Panc1 (cell line): Measurements from ENCODE around the gene FRMD5. TPM values are rescaled to one million over a fixed set of nuclear protein-coding genes. Genes with fewer than 3 reads are reported as not detected.
A peak's percentile ranks its signal among the peaks of the same experiment; 100 is the strongest.

ENCODE experiments used
- ATAC-seq: fragments of 200-7000 bp; cut with Tn5 transposase; 2 replicates; pipeline ENCODE4 v1.9.1; 2020; ENCODE audit warnings: mild to moderate bottlenecking, moderate library complexity
- BruUV-seq: library from RNA; stranded (reverse); fragments of 400-500 nt; replicated peaks from 2 replicates; lab custom pipeline; 2021; lab: Mats Ljungman, UMichigan
- CTCF ChIA-PET: fragments of 300-600 bp; sonication (Branson Sonifier 250); formaldehyde crosslinking; loops from one replicate; lab custom pipeline; 2022; ENCODE audit warnings: antibody characterized with exemption; lab: Charles Lee
- POLR2A ChIA-PET: fragments of 300-600 bp; sonication (Branson Sonifier 250); formaldehyde crosslinking; loops from one replicate; lab custom pipeline; 2022; ENCODE audit warnings: antibody characterized with exemption; lab: Charles Lee
- DNase-seq: peaks from one replicate; pipeline ENCODE4 v3.0.0-alpha.2; 2010; ENCODE audit warnings: low read depth, low spot score
- H3K27ac ChIP-seq: 2 replicates; pipeline ENCODE4 v1.5.1; 2011; ENCODE audit warnings: mild to moderate bottlenecking, low read length, inconsistent platforms
- H3K27me3 ChIP-seq: fragments of 200-500 bp; sonication (Bioruptor generic); 2 replicates; pipeline ENCODE4 v1.6.0; 2014; ENCODE audit warnings: low read length, inconsistent platforms; ENCODE audit not compliant: control insufficient read depth, insufficient read depth
- H3K36me3 ChIP-seq: fragments of 200-500 bp; sonication (Bioruptor generic); 2 replicates; pipeline ENCODE4 v1.5.1; 2014; ENCODE audit warnings: inconsistent platforms, mild to moderate bottlenecking, low read length, moderate library complexity; ENCODE audit not compliant: control insufficient read depth, insufficient read depth
- H3K4me1 ChIP-seq: 2 replicates; pipeline ENCODE4 v1.5.1; 2011; ENCODE audit warnings: inconsistent platforms, mild to moderate bottlenecking, low read length, moderate library complexity; ENCODE audit not compliant: control insufficient read depth, insufficient read depth
- H3K4me3 ChIP-seq, 2 experiments: 2 replicates each; pipeline ENCODE4 v1.5.1; 2011 to 2012; ENCODE audit warnings: low read depth in 2 of 2, low read length in 2 of 2, mild to moderate bottlenecking in 2 of 2, inconsistent platforms in 1 of 2, moderate library complexity in 1 of 2
- H3K9me3 ChIP-seq: fragments of 200-500 bp; sonication (Bioruptor generic); 2 replicates; pipeline ENCODE4 v1.5.1; 2014; ENCODE audit warnings: low read depth, mild to moderate bottlenecking, inconsistent platforms, low read length, moderate library complexity; ENCODE audit not compliant: control insufficient read depth, insufficient read depth
- POLR2AphosphoS5 ChIP-seq: IDR thresholded peaks from 2 replicates; pipeline ENCODE4 v1.6.1; 2012; ENCODE audit warnings: mild to moderate bottlenecking, low read depth, low read length, moderate library complexity
- REST ChIP-seq, 2 experiments: IDR thresholded peaks; 2 replicates each; pipeline ENCODE4 v1.6.1; 2011 to 2012; ENCODE audit warnings: low read depth in 2 of 2, control low read depth in 1 of 2, low read length in 1 of 2, mild to moderate bottlenecking in 1 of 2, moderate library complexity in 1 of 2; ENCODE audit not compliant: insufficient read depth in 1 of 2
- SIN3A ChIP-seq: IDR thresholded peaks from 2 replicates; pipeline ENCODE4 v1.6.1; 2012; ENCODE audit warnings: low read depth, mild to moderate bottlenecking, low read length, moderate library complexity, borderline replicate concordance; ENCODE audit not compliant: insufficient read depth
- TCF7L2 ChIP-seq: IDR thresholded peaks from 2 replicates; pipeline ENCODE4 v1.6.1; 2011; ENCODE audit warnings: mild to moderate bottlenecking, low read depth, low read length, inconsistent platforms
- in situ Hi-C: cut with HindIII; loops from 2 replicates; pipeline ENCODE4 v1.10.0; 2016; ENCODE audit warnings: low sequenced_read_pairs, low pct_unique_long_range_greater_than_20kb
- intact Hi-C: fragments of 100-400 bp; cut with micrococcal nuclease; formaldehyde crosslinking; loops from one replicate; pipeline ENCODE4 v1.10.0; 2022; ENCODE audit not compliant: unreplicated experiment
- total RNA-seq: library from RNA; stranded (reverse); gene quantifications from one replicate; pipeline ENCODE4 v1.2.1, GENCODE V29; 2021; ENCODE audit not compliant: unreplicated experiment
- TF ChIP-seq, protein P1 (sequence below): fragments of 450-650 bp; IDR thresholded peaks from 2 replicates; pipeline ENCODE4 v1.5.1; 2017; ENCODE audit warnings: mild to moderate bottlenecking

The FRMD5 gene
- total RNA-seq, 1 experiment from 2014 or later, result 18.3 TPM

DNA sequence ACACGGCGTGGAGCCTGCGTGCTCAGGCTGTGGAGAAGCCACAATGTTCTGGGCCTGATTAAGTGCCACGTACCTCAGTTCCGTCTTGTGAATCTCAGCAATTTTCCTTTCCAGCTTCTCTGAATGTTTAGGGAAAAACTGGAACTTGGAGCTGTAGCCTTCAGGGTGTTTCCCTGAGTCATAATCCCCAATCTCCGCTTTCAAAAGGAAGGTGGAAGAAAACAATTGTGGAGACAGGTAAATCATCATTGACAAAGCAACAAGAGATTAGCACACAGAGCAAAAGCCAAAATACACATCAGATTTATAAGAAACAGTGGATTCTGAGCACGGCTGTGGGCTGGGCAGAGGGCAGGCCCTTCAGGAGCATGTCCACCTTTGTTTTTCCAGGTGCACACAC is 289.3 kb downstream of the FRMD5 start:
- POLR2A ChIA-PET, result no interaction called here
- no TSS peak for BruUV-seq
- CTCF ChIA-PET, result interaction anchor here (0.5 kb wide), 1 partner anchor 382 kb away, joined by 4 read pairs; no protein-coding TSS in a partner anchor
- TF ChIP-seq SIN3A, result no peak
- TF ChIP-seq REST (IDR thresholded peaks at IDR 0.05; ENCODE audit: insufficient read depth in 1 of 2, low read depth in 2 of 2, low read length in 1 of 2), result no peak
- TF ChIP-seq, protein P1, sequence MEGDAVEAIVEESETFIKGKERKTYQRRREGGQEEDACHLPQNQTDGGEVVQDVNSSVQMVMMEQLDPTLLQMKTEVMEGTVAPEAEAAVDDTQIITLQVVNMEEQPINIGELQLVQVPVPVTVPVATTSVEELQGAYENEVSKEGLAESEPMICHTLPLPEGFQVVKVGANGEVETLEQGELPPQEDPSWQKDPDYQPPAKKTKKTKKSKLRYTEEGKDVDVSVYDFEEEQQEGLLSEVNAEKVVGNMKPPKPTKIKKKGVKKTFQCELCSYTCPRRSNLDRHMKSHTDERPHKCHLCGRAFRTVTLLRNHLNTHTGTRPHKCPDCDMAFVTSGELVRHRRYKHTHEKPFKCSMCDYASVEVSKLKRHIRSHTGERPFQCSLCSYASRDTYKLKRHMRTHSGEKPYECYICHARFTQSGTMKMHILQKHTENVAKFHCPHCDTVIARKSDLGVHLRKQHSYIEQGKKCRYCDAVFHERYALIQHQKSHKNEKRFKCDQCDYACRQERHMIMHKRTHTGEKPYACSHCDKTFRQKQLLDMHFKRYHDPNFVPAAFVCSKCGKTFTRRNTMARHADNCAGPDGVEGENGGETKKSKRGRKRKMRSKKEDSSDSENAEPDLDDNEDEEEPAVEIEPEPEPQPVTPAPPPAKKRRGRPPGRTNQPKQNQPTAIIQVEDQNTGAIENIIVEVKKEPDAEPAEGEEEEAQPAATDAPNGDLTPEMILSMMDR, result no peak
- no peak for TF ChIP-seq TCF7L2
- TF ChIP-seq POLR2AphosphoS5, result no peak
- no peak for DNase-seq
- no peak for ATAC-seq
- no peaks in the 10 kb centered on the region for H3K4me1 ChIP-seq
- H3K27me3 ChIP-seq, result no peaks in the 10 kb centered on the region
- intact Hi-C loops (no loop called here), in situ Hi-C loops (no loop called here)
- no peaks in the 10 kb centered on the region for H3K36me3 ChIP-seq
- H3K9me3 ChIP-seq, result no peaks in the 10 kb centered on the region
- H3K27ac ChIP-seq, result no peak overlapping the region
- no peak overlapping the region for H3K4me3 ChIP-seq

GRCh38 chr15:43903864-43904290 is 291.2 kb downstream of the FRMD5 start:
- POLR2A ChIA-PET, result no interaction called here
- DNase-seq (peak; percentile 47), ATAC-seq (peak; percentile 87)
- TF ChIP-seq, protein P1, result peak; percentile 93
- TF ChIP-seq SIN3A, result no peak
- BruUV-seq, result no TSS peak
- CTCF ChIA-PET, result no interaction called here
- in situ Hi-C loops (no loop called here), intact Hi-C loops (loop anchor here (2.0 to 5.0 kb wide), 2 partner anchors 163 to 315 kb away; no protein-coding TSS in a partner anchor)
- Histone ChIP-seq H3K4me1 (no peaks in the 10 kb centered on the region), H3K9me3 (no peaks in the 10 kb centered on the region), H3K4me3 (no peak overlapping the region), H3K27me3 (no peaks in the 10 kb centered on the region), H3K36me3 (no peaks in the 10 kb centered on the region), H3K27ac (no peak overlapping the region)
